GM21737 (cell line): ENCODE results near the gene PCDHA13.
"Not testable (repeated sequence)": the region's sequence is repeated elsewhere in the genome, so short reads cannot be mapped to it uniquely, and the experiment has no call there.

Source experiments
- ATAC-seq: cut with Tn5 transposase; IDR thresholded peaks from one replicate; pipeline ENCODE4 v1.9.1; 2021; ENCODE audit warnings: mild to moderate bottlenecking, moderate library complexity; ENCODE audit not compliant: unreplicated experiment

PCDHA13 gene

GRCh38 chr5:140881889-140882590 lies at the start of gene PCDHA13:
Gene PCDHA13, plus strand, starts transcription at chr5:140882124. Its CDS starts 145 bp downstream, at chr5:140882269.
- ATAC-seq, result no peak

- no peak for ATAC-seq
Observed at GRCh38 chr5:140833993-140834392, 47.9 kb upstream of the PCDHA13 start, which contains the start of gene PCDHA7. Gene PCDHA7, plus strand, starts transcription at chr5:140834269. Its CDS starts 115 bp downstream, at chr5:140834384.

GRCh38 chr5:140834439-140835008 lies 47.4 kb upstream of the PCDHA13 start:
- not testable (repeated sequence) for ATAC-seq

- no peak for ATAC-seq
Observed at GRCh38 chr5:140835622-140836510, 46.1 kb upstream of the PCDHA13 start.

- ATAC-seq, result no peak
Observed at GRCh38 chr5:140840978-140841962, 40.7 kb upstream of the PCDHA13 start, which contains the start of gene PCDHA8. Gene PCDHA8, plus strand, starts transcription at chr5:140841187. Its CDS starts 135 bp downstream, at chr5:140841322.

GRCh38 chr5:140842798-140843733 lies 38.9 kb upstream of the PCDHA13 start:
- ATAC-seq, result no peak

- not testable (repeated sequence) for ATAC-seq
Observed at GRCh38 chr5:140848139-140849102, 33.5 kb upstream of the PCDHA13 start, which contains the start of gene PCDHA9. Gene PCDHA9, plus strand, starts transcription at chr5:140848382. Its CDS starts 114 bp downstream, at chr5:140848496.

- not testable (repeated sequence) for ATAC-seq
Observed at GRCh38 chr5:140849831-140850634, 31.9 kb upstream of the PCDHA13 start.

- no peak for ATAC-seq
Observed at GRCh38 chr5:140855772-140856674, 25.9 kb upstream of the PCDHA13 start, which contains the start of gene PCDHA10. Gene PCDHA10, plus strand, starts transcription at chr5:140855897. Its CDS starts 152 bp downstream, at chr5:140856049.

- no peak for ATAC-seq
Observed at GRCh38 chr5:140857177-140857986, 24.5 kb upstream of the PCDHA13 start.

GRCh38 chr5:140857987-140858240 lies 24.0 kb upstream of the PCDHA13 start:
- no peak for ATAC-seq

GRCh38 chr5:140862441-140863295 lies 19.3 kb upstream of the PCDHA13 start:
- no peak for ATAC-seq

- ATAC-seq, result no peak
Observed at GRCh38 chr5:140868721-140869554, 13.0 kb upstream of the PCDHA13 start, which contains the start of gene PCDHA11. Gene PCDHA11, plus strand, starts transcription at chr5:140868957. Its CDS starts 147 bp downstream, at chr5:140869104.
